Neural progenitor cell (in vitro differentiated cells): ENCODE results near the gene SPATA18.

ENCODE experiments used
- EZH2phosphoT487 ChIP-seq: fragments of 200-600 bp; sonication (generic); IDR thresholded peaks from 2 replicates; pipeline ENCODE4 v1.6.1; 2017; ENCODE audit warnings: antibody characterized with exemption
- TF ChIP-seq, protein P1 (sequence below): fragments of 200-600 bp; sonication (generic); IDR thresholded peaks from 2 replicates; pipeline ENCODE4 v1.5.1; 2017; ENCODE audit warnings: antibody characterized with exemption, mild to moderate bottlenecking

- TF ChIP-seq, protein P1, sequence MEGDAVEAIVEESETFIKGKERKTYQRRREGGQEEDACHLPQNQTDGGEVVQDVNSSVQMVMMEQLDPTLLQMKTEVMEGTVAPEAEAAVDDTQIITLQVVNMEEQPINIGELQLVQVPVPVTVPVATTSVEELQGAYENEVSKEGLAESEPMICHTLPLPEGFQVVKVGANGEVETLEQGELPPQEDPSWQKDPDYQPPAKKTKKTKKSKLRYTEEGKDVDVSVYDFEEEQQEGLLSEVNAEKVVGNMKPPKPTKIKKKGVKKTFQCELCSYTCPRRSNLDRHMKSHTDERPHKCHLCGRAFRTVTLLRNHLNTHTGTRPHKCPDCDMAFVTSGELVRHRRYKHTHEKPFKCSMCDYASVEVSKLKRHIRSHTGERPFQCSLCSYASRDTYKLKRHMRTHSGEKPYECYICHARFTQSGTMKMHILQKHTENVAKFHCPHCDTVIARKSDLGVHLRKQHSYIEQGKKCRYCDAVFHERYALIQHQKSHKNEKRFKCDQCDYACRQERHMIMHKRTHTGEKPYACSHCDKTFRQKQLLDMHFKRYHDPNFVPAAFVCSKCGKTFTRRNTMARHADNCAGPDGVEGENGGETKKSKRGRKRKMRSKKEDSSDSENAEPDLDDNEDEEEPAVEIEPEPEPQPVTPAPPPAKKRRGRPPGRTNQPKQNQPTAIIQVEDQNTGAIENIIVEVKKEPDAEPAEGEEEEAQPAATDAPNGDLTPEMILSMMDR, result no peak
- no peak for TF ChIP-seq EZH2phosphoT487
Observed at GRCh38 chr4:52094376-52095145, 43.5 kb downstream of the SPATA18 start.
